ENCODE measurements around the gene ZC3H4. TPM values are rescaled to one million over a fixed set of nuclear protein-coding genes. Genes with fewer than 3 reads are reported as not detected.

ZC3H4 gene
- total RNA-seq, 1 donor = 20.4 TPM

DNA sequence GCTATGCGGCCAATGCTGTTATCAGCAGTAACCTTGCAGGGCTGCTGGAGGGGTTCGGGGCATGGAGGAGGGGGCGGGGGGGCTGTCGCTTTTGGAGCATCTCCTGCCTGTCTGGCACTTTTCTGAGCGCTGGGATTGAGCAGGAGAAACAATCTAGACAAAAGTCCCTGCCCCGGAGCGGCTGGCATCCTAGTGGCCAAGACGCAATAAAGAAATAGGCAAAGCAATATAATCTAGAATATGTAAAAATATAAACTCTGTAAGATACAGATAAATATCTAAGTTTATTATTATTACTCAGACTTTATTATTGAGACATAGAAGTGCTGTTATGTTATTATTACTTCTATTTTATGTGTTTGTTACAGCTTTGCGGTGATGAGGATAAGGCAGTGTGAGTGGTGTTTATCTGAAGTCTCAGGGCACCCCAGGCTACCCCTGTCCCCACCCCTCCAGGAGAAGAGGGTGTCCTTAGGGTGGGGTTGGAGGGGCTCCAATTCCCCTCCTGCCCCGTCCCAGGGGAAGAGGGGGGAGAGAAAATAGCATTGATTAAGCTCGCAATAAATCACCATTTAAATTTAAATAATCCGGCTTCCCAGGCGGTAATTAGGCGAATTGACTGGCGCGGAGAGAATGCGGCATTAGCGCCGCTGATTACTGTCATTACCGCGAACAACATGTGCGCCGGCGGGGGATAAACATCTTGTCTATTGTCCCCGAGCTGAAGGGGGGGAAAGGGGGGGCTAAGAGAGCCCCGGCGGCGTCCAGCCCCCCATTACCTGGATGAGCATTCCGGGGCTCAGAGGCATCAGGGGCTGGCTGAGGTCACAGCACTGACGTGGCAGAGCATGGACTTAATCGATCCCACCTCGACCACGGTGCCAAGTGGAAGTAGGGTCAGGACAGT lies 90.8 kb downstream of the ZC3H4 start:
- H3K4me3 ChIP-seq (ENCODE audit: low read depth, low read length) = no peak overlapping the region
- TF ChIP-seq, protein P1, sequence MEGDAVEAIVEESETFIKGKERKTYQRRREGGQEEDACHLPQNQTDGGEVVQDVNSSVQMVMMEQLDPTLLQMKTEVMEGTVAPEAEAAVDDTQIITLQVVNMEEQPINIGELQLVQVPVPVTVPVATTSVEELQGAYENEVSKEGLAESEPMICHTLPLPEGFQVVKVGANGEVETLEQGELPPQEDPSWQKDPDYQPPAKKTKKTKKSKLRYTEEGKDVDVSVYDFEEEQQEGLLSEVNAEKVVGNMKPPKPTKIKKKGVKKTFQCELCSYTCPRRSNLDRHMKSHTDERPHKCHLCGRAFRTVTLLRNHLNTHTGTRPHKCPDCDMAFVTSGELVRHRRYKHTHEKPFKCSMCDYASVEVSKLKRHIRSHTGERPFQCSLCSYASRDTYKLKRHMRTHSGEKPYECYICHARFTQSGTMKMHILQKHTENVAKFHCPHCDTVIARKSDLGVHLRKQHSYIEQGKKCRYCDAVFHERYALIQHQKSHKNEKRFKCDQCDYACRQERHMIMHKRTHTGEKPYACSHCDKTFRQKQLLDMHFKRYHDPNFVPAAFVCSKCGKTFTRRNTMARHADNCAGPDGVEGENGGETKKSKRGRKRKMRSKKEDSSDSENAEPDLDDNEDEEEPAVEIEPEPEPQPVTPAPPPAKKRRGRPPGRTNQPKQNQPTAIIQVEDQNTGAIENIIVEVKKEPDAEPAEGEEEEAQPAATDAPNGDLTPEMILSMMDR (IDR thresholded peaks at IDR 0.05; ENCODE audit: insufficient read depth, low read length) = no peak
- DNase-seq (ENCODE audit: low read depth) = no peak

DNA sequence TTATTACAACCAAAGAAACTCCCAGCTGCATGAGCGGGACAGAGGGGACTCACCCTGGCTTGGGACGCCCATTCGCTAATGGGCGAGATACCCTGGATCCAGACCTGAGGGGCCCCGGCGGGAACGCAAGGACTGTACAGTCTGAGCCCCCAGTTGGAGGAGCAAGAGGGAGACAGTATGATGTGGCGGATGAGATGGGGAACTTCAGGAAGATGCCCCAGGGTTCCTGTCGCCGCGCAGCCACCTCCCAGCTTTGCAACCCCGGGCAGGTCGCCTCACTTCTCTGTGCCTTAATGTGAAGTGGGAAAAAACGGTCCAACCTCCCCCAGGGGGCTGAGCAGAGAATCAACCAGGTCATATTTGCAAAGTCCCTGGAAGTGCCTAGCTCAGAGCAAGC lies 91.4 kb downstream of the ZC3H4 start:
- no peak for DNase-seq (ENCODE audit: low read depth)
- TF ChIP-seq, protein P1 (IDR thresholded peaks at IDR 0.05; ENCODE audit: insufficient read depth, low read length) = no peak
- H3K4me3 ChIP-seq (ENCODE audit: low read depth, low read length) = no peak overlapping the region

DNA sequence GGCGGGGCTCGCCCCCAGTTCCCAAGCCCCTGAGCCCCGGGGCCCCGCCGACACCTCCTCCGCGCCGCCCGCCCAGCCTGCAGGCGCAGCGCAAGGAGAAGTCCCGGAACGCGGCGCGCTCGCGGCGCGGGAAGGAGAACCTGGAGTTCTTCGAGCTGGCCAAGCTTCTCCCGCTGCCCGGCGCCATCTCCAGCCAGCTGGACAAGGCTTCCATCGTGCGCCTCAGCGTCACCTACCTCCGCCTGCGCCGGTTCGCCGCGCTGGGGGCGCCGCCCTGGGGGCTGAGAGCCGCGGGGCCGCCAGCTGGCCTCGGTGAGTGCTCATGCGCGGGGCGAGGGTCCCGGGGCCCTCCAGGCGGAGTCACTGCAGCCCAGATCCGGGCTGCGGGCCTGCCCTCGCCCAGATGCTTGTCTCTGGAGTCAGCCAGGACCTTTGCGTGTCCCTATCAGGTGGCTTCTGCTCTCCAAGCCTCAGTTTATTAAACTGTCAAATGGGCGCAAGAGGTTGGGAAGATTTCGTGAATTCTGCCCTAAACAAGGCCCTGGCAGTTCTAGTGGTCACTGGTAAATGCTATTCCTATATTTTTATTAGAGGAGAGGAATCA lies 91.9 kb downstream of the ZC3H4 start:
- peak overlapping the region; percentile 56 for H3K4me3 ChIP-seq (ENCODE audit: low read depth, low read length)
- TF ChIP-seq, protein P1 (IDR thresholded peaks at IDR 0.05; ENCODE audit: insufficient read depth, low read length) = no peak
- no peak for DNase-seq (ENCODE audit: low read depth)

DNA sequence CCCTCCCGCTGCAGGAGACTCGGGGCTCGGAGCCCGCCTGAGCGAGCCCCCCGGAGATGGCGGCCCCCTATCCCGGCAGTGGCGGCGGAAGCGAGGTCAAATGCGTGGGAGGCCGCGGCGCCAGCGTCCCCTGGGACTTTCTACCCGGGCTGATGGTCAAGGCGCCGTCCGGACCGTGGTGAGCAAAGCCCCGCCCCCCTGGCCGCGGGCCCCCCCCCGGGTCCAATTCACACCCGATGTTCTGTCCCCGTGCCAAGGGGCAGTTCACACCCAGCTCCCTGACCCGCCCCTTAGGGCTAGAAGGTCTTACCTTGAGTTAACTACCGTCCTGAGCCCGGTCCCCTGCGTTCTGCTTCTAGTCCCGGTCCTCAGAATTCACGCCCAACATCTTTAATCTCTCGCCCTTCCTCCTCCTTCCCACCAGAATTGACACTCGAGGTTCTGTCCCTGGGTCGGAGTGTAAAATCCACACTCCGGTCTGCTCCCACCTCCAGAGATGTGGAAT lies 92.5 kb downstream of the ZC3H4 start:
- DNase-seq (ENCODE audit: low read depth) = no peak
- TF ChIP-seq, protein P1 (IDR thresholded peaks at IDR 0.05; ENCODE audit: insufficient read depth, low read length) = no peak

DNA sequence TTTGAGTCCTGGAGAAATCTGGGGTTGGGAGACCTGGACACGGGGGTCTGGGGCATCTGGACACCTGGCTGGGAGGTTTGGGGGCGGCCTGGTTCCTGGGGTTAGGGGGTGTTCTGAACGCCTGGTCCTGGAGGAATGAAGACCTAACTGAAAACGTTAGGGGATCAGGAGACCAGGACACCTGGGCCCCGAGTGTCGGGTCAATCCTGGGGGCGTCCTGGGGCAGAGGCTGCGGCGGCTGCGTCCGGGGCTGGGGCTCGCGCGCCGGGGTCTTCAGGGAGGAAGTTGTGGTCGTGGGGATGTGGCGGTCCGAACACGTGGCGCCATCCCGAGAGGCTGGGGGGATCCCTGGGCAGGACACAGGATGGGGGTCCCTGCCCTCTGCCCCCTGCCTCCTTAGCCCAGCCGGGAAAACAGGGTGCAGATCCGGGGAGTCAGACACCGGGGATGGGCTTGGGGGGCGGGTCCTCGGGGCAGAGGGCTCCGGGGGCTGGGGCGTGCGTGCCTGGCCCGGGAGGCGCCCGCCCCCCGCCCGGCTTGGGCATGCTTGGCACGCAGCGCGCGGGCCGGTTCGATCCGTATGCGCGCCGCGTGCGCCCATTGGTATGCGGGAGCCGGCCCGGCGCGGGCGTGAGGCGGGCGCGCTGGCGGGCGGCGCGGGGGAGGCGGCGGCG lies 93.3 kb downstream of the ZC3H4 start:
- H3K4me3 ChIP-seq (ENCODE audit: low read depth, low read length) = peak overlapping the region; percentile 48
- DNase-seq (ENCODE audit: low read depth) = no peak
- TF ChIP-seq, protein P1 (IDR thresholded peaks at IDR 0.05; ENCODE audit: insufficient read depth, low read length) = no peak

More for the DNA sequence above, 92.5 kb downstream of the ZC3H4 start:
- H3K4me3 ChIP-seq (ENCODE audit: low read depth, low read length) = peak overlapping the region; percentile 56

DNA sequence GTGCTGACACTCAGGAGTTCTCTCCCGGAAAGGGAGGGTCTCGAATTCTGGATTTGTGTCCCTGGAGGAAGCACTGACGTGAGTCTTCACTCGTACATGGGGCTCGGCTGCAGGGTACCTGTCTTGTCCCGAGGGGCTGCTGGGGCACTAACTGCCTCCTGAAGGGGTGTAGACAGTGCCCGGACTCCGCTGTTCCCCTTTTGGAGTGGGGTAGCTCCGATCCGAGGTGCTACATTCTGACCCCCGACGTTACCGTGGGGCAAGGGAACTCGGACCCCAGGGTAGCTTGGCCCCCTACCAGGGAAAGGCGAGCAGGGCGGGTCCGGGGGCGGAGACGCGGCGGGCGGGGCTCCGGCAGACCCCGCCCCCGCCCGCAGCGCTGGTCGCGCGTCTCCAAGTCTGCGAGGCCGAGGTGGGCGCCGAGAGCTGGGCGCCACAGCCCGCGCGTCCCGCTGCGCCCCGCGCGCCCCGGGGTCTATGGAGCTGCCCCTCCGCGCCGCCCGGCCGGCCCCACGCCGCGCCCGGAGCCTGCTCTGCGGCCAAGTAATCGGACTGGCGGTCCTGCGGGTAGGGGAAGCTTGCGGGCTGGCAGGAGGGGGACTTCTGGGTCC lies 94.0 kb downstream of the ZC3H4 start, which contains the start of gene NPAS1:
NPAS1 (plus strand) TSS at position 407 of the 611 bp plus-strand sequence. CDS start 1,211 bp downstream, outside the sequence.
- H3K4me3 ChIP-seq (ENCODE audit: low read depth, low read length) = peak within 1 kb of the TSS; percentile 56
- TF ChIP-seq, protein P1 (IDR thresholded peaks at IDR 0.05; ENCODE audit: insufficient read depth, low read length) = no peak
- no peak for DNase-seq (ENCODE audit: low read depth)

Measured in fibroblast of the aortic adventitia (primary cell).